Measurements from ENCODE around the gene TGFB2. TPM values are rescaled to one million over a fixed set of nuclear protein-coding genes. Genes with fewer than 3 reads are reported as not detected.

Gene TGFB2
- total and polyA plus RNA-seq, 10 donors = 0.24 to 5.5 (median 2.1) TPM

GRCh38 chr1:218493986-218494385, 148.8 kb downstream of the TGFB2 start:
- Histone ChIP-seq H3K4me3 (no peak overlapping the region), H3K27me3 (replicated peaks in 1 of 7) (no peaks in the 10 kb centered on the region), H3K9me3 (no peaks in the 10 kb centered on the region), H3K36me3 (no peaks in the 10 kb centered on the region), H3K27ac (no peak overlapping the region), H3K4me1 (peaks cover 0 to 8% (median 2%) of the 10 kb centered on the region in 6 donors)
- WGBS, 5 donors = 62 to 71% (median 66%) methylated on average over 2 of the region's 2 CpGs
- no peak for TF ChIP-seq POLR2A (IDR thresholded peaks at IDR 0.05)
- TF ChIP-seq CTCF (IDR thresholded peaks at IDR 0.05 in 8 of 11, conservative IDR thresholded peaks at IDR 0.05 in 3 of 11) = no peak
- intact Hi-C loops (cut with DNase I; ENCODE audit: low total_unique reads) = no loop called here
- no peak for DNase-seq

Small RNAs within 50 kb of the gene (small RNA-seq; reads per million reads assigned to genes)
- 0 reads per million in 4 donors for gene AC096638.1

Other genes starting within 250 kb of the TGFB2 start
- 10 to 100 TPM in 5 of 7 donors, 1 to 10 TPM in 2; 3.1 to 22.7 (median 16.1) TPM for gene RRP15, start 60.0 kb upstream of the TGFB2 start, total RNA-seq
- gene RRP15, start 60.0 kb upstream of the TGFB2 start, polyA plus RNA-seq = 1 to 10 TPM; 2.2 to 3.3 (median 2.5) TPM